ENCODE results near the gene NCAPG.
A peak's percentile ranks its signal among the peaks of the same experiment; 100 is the strongest.
"Not testable (repeated sequence)": the region's sequence is repeated elsewhere in the genome, so short reads cannot be mapped to it uniquely, and the experiment has no call there.

NCAPG gene

GRCh38 chr4:17797808-17798207 is 13.0 kb upstream of the NCAPG start:
- DNase-seq (ENCODE audit: low read depth), result no peak

GRCh38 chr4:17805580-17806155 is 5.1 kb upstream of the NCAPG start:
- DNase-seq (ENCODE audit: low read depth), result no peak

DNA sequence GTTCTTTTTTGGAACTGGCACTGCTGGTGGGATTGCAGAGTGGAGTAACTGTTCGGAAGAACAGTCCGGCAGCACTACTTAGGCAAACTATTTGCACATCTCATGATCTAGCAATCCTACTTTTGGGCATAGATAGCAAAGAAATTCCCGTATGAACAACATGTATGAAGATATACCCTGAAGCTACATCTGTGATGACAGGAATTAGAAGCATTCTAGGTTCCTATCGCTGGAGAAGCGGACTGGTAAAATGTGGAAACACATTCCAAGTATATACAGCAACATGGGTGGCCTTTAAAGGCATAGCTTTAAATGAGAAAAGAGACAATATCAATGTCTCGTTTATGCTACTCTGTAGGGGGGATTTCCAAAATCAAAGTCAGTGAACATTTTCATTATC is 3.3 kb upstream of the NCAPG start:
- DNase-seq (ENCODE audit: low read depth), result no peak

GRCh38 chr4:17809667-17810066 is 1.1 kb upstream of the NCAPG start:
- DNase-seq (ENCODE audit: low read depth), result no peak

DNA sequence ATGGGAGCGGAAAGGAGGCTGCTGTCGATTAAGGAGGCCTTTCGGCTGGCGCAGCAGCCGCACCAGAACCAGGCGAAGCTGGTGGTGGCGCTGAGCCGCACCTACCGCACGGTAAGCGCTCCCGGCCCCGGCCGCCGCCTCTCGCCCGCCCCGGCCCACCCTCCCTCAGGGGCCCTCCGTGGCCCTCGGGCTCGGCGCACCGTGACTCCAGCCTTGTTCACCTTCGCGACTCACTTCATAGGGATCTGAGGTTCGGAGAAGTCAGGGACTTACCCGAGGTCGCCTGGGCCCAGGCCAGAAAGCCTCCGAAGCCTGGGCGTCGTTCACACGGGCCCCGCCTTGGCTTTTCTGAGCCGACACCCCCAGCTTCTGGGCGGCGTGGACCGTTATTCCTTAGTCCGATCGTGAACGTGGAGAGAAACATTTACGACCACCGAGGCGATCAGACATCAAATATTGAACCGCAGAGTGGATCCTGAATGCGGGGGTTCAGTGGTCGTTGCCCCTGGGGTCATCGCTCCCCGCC is 362 bp downstream of the NCAPG start:
- peak; percentile 2 for DNase-seq (ENCODE audit: low read depth)

GRCh38 chr4:17812125-17812524 is 1.3 kb downstream of the NCAPG start:
- DNase-seq (ENCODE audit: low read depth), result no peak

GRCh38 chr4:17812801-17813200 is 2.0 kb downstream of the NCAPG start:
- no peak for DNase-seq (ENCODE audit: low read depth)

DNA sequence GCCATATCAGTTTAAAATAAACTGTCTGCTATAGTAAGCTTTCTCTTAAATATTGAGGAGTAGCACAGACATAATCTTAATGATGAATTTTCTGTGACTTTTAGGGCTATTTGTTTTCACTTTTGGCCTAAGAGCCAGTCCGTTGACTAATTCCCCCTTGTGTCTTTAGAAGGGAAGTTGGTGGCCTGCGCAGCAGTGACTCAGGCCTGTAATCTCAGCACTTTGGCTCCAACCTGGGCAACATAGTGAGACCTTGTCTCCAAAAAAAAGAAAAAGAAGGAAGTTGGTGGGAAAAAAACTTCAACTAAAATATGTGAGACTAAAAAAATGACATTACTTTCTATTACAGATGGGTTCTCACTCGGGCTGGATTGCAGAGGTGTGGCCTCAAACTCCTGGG is 3.4 kb downstream of the NCAPG start:
- no peak for DNase-seq (ENCODE audit: low read depth)

GRCh38 chr4:17816142-17816541 is 5.4 kb downstream of the NCAPG start:
- no peak for DNase-seq (ENCODE audit: low read depth)

- no peak for DNase-seq (ENCODE audit: low read depth)
Observed at GRCh38 chr4:17817027-17817426, 6.2 kb downstream of the NCAPG start.

GRCh38 chr4:17823871-17824669 is 13.3 kb downstream of the NCAPG start:
- DNase-seq (ENCODE audit: low read depth), result no peak

GRCh38 chr4:17846266-17846665 is 35.5 kb downstream of the NCAPG start:
- DNase-seq (ENCODE audit: low read depth), result no peak

DNA sequence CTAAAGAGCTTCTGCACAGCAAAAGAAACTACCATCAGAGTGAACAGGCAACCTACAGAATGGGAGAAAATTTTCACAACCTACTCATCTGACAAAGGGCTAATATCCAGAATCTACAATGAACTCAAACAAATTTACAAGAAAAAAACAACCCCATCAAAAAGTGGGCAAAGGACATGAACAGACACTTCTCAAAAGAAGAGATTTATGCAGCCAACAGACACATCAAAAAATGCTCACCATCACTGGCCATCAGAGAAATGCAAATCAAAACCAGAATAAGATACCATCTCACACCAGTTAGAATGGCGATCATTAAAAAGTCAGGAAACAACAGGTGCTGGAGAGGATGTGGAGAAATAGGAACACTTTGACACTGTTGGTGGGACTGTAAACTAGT is 39.5 kb downstream of the NCAPG start:
- DNase-seq (ENCODE audit: low read depth), result not testable (repeated sequence)

DNA sequence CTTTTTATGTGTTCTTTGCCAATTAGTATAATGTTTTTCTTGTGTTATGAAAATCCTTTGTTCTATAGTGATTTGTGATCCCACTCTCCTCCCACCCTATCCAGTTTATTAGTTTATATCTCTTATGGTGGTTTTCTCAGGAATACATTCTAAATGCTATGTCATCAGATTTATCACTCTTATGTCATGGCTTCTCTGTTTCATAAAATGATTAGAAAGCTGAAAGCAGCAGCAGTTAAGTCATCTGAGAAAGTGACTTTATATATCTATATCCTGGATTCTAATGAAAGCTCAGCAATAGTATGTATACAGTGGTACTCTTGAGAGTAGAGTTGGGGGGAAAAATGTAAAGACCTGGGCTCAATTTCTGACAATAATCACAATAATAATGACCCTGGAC is 41.2 kb downstream of the NCAPG start:
- DNase-seq (ENCODE audit: low read depth), result no peak

- DNase-seq (ENCODE audit: low read depth), result no peak
Observed at GRCh38 chr4:17854036-17854435, 43.3 kb downstream of the NCAPG start.

DNA sequence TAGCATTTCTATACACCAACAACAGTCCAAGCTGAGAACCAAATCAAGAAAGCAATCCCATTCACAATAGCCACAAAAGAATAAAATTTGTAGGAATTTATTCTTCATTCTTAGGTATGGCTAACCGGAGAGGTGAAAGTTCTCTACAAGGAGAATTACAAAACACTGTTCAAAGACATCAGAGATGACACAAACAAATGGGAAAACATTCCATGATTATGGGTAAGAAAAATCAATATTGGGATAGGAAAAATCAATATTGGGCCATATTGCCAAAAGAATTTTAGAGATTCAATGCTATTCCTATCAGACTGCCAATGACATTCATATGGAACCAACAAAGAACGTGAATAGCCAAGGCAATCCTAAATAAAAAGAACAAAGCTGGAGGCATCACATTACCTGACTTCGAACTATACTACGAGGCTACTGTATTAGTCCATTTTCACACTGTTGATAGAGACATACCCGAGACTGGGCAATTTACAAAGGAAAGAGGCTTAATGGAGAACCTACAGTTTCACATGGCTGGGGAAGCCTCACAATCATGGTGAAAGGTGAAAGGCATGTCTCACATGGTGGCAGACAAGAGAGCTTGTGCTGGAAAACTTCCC is 49.1 kb downstream of the NCAPG start:
- no peak for DNase-seq (ENCODE audit: low read depth)

DNA sequence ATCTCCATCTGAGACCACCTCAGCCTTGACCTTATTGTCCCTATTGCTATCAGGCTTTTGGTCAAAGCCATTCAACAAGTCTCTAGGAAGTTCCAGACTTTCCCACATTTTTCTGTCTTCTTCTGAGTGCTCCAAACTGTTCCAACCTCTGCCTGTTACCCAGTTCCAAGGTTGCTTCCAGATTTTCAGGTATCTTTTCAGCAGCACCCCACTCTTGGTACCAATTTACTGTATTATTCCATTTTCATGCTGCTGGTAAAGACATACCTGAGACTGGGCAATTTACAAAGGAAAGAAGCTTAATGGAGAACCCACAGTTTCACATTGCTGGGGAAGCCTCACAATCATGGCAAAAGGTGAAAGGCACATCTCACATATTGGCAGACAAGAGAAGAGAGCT is 51.1 kb downstream of the NCAPG start:
- DNase-seq (ENCODE audit: low read depth), result not testable (repeated sequence)

DNA sequence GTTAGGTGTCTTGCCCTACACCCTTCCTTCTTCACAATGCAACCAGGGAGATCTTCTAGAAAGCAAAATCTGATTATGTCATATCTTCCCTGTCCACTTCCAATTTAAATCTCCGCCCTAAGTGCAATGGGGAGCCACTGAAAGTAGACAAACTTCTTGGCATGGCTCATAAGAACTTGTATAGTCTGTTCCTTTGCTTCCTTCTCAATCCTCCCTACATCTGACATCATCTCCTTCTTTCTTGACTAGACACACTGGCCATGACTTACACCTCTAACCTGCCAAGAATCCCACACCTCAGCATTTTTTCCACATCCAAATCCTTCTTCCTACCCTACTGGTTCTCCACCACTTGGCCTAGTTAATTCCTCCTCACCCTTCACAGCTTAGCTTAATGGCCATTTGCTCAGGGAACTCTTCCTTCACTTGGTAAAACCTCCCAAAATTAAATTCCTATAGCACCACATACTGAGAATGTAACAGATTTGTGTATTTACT is 55.1 kb downstream of the NCAPG start:
- no peak for DNase-seq (ENCODE audit: low read depth)

GRCh38 chr4:17866810-17867209 is 56.0 kb downstream of the NCAPG start:
- no peak for DNase-seq (ENCODE audit: low read depth)

DNA sequence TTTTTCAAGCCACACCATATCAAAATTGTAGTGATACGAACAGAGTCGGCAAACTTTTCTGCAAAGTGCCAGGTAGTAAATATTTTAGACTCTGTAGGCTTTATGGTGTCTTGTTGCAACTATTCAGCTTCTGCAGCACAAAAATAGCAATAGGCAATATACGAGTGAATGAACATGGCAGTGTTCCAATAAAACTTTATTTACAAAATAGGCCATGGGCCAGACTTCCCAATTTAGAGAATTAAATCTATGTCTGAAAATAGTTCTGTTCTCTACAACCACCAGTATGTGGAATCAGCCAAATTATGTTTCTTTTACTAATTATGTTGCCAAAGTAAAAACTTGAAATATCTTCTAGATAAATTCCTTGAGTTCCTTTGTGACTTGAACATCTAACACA is 56.5 kb downstream of the NCAPG start:
- no peak for DNase-seq (ENCODE audit: low read depth)

- no peak for DNase-seq (ENCODE audit: low read depth)
Observed at GRCh38 chr4:17869327-17869726, 58.5 kb downstream of the NCAPG start.

DNA sequence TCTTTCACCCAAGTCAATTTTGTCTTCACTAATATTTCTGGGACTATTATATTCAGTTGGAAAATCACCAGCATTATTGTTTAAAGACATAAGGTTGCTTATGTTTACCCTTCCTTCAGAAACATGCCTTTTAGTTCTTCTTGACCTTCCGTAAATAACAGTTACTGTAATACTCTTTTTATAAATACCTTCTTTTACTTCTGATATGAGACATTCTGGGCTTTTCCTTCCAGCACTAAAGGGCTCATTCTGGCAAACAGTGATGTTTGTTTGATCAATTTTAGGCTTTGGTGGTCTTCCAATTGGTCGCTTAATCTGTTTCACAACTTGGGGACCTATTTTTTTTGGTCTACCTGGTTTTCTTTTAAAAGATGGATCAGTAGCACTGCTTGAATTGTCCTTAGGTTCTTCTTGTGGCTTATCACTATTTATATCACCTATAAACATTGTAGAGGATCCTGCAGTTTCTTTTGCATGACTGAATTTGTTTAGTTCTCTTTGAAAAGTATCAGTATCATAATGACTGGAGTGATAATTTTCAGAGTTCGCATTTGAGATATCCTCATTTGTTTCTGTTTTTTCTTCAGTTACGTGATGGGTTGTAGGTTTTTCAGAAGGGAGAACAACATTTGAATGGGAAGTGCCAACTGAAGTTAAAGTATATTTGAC is 64.8 kb downstream of the NCAPG start:
- no peak for DNase-seq (ENCODE audit: low read depth)

DNA sequence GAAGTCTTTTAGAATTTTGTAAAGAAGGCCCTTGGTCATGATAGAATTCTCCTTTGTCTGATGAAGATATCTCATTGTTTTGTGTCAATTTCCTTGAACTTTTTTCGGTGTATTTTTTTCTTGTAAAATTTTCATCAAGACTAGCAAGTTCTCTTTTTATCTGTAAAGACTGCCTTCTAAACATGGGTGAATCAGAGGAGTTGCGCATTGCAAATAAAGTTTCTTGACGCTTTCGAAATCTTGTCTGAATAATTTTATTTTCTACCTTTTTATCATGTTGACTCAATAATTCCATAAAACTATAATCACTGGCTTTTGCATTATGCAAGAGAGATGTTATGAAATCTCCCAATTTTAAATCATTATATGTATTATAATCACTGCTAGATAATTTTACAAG is 66.2 kb downstream of the NCAPG start:
- DNase-seq (ENCODE audit: low read depth), result no peak
